Measurements from ENCODE around the gene EFHC1. TPM values are rescaled to one million over a fixed set of nuclear protein-coding genes. Genes with fewer than 3 reads are reported as not detected.

Gene EFHC1
- total and polyA plus RNA-seq, 2 donors (not counting 1 experiment from before 2014, with no cell fraction given), result 19.4 to 34.8 TPM

- Mint-ChIP-seq H3K27ac (no peak overlapping the region), H3K4me1 (peaks cover 21% of the 10 kb centered on the region), H3K4me3 (no peak overlapping the region), H3K9me3 (ENCODE audit: insufficient read depth) (no peaks in the 10 kb centered on the region), H3K27me3 (no peaks in the 10 kb centered on the region)
- no peak for ATAC-seq (ENCODE audit: low read depth)
- intact Hi-C loops (cut with micrococcal nuclease), result no loop called here
- no peak for TF ChIP-seq EZH2 (IDR thresholded peaks at IDR 0.05; ENCODE audit: borderline replicate concordance, insufficient read depth, low read depth, low read length, poor library complexity, severe bottlenecking)
- no peak for TF ChIP-seq CTCF (IDR thresholded peaks at IDR 0.05)
- Histone ChIP-seq H3K9ac (ENCODE audit: low read length) (no peak overlapping the region), H3K9me3 (ENCODE audit: control extremely low read depth in 1 of 3, control insufficient read depth in 2 of 3, insufficient read depth in 1 of 3, low read length in 2 of 3) (no peaks in the 10 kb centered on the region), H3K4me3 (ENCODE audit: control extremely low read depth in 1 of 5, extremely low read depth in 1 of 5, insufficient read depth in 1 of 5, low read depth in 2 of 5, low read length in 4 of 5) (no peak overlapping the region), H3K4me1 (ENCODE audit: control insufficient read depth in 2 of 2, insufficient read depth in 2 of 2, low read length in 2 of 2) (peaks cover 8 to 16% of the 10 kb centered on the region in 2 donors), H3K4me2 (replicated peaks; ENCODE audit: low read depth, low read length, poor library complexity, severe bottlenecking) (no peak overlapping the region), H3K27ac (ENCODE audit: low read length in 2 of 2) (no peak overlapping the region), H2AFZ (ENCODE audit: insufficient read depth, low read depth, low read length, poor library complexity, severe bottlenecking) (no peak overlapping the region), H3K79me2 (ENCODE audit: control insufficient read depth, insufficient read depth, low read length) (peaks cover 3% of the 10 kb centered on the region), H3K36me3 (replicated peaks in 1 of 2; ENCODE audit: control extremely low read depth in 1 of 2, control insufficient read depth in 1 of 2, extremely low read depth in 1 of 2, insufficient read depth in 2 of 2, low read length in 1 of 2) (peaks cover 0 to 4% of the 10 kb centered on the region in 2 experiments), H3K27me3 (replicated peaks in 1 of 4; ENCODE audit: control extremely low read depth in 1 of 4, control insufficient read depth in 3 of 4, insufficient read depth in 4 of 4, low read length in 3 of 4) (no peaks in the 10 kb centered on the region), H4K20me1 (ENCODE audit: control insufficient read depth, insufficient read depth, low read length, poor library complexity, severe bottlenecking) (peaks cover 4% of the 10 kb centered on the region)
- POLR2A ChIA-PET, result no interaction called here
- no peak for DNase-seq
- 100% methylated on average over 4 of the region's 6 CpGs for WGBS (ENCODE audit: insufficient coverage)
- CTCF ChIA-PET, result no interaction called here
These were observed 119.5 kb downstream of the EFHC1 start for GRCh38 chr6:52539607-52540006.

- intact Hi-C loops (cut with micrococcal nuclease), result no loop called here
- peaks cover 0 to 4% of the 10 kb centered on the region in 2 experiments for H3K36me3 ChIP-seq (replicated peaks in 1 of 2; ENCODE audit: control extremely low read depth in 1 of 2, control insufficient read depth in 1 of 2, extremely low read depth in 1 of 2, insufficient read depth in 2 of 2, low read length in 1 of 2)
- H3K27ac ChIP-seq (ENCODE audit: low read length in 2 of 2), result no peak overlapping the region
- peaks cover 6% of the 10 kb centered on the region for H4K20me1 ChIP-seq (ENCODE audit: control insufficient read depth, insufficient read depth, low read length, poor library complexity, severe bottlenecking)
- no peak overlapping the region for H3K4me3 ChIP-seq (ENCODE audit: control extremely low read depth in 1 of 5, extremely low read depth in 1 of 5, insufficient read depth in 1 of 5, low read depth in 2 of 5, low read length in 4 of 5)
- no peak for ATAC-seq (ENCODE audit: low read depth)
- Mint-ChIP-seq H3K27ac (no peak overlapping the region), H3K27me3 (no peaks in the 10 kb centered on the region), H3K9me3 (ENCODE audit: insufficient read depth) (no peaks in the 10 kb centered on the region), H3K4me1 (peaks cover 23% of the 10 kb centered on the region), H3K4me3 (no peak overlapping the region)
- no peak overlapping the region for H3K4me2 ChIP-seq (replicated peaks; ENCODE audit: low read depth, low read length, poor library complexity, severe bottlenecking)
- POLR2A ChIA-PET, result no interaction called here
- DNase-seq, result no peak
- no peak overlapping the region for H2AFZ ChIP-seq (ENCODE audit: insufficient read depth, low read depth, low read length, poor library complexity, severe bottlenecking)
- no peaks in the 10 kb centered on the region for H3K27me3 ChIP-seq (replicated peaks in 1 of 4; ENCODE audit: control extremely low read depth in 1 of 4, control insufficient read depth in 3 of 4, insufficient read depth in 4 of 4, low read length in 3 of 4)
- CTCF ChIA-PET, result no interaction called here
- no peaks in the 10 kb centered on the region for H3K9me3 ChIP-seq (ENCODE audit: control extremely low read depth in 1 of 3, control insufficient read depth in 2 of 3, insufficient read depth in 1 of 3, low read length in 2 of 3)
- TF ChIP-seq EZH2 (IDR thresholded peaks at IDR 0.05; ENCODE audit: borderline replicate concordance, insufficient read depth, low read depth, low read length, poor library complexity, severe bottlenecking) (no peak), CTCF (IDR thresholded peaks at IDR 0.05) (no peak)
- peaks cover 7% of the 10 kb centered on the region for H3K79me2 ChIP-seq (ENCODE audit: control insufficient read depth, insufficient read depth, low read length)
- 83% methylated on average over 1 of the region's 3 CpGs for whole genome bisulfite sequencing (ENCODE audit: insufficient coverage)
- H3K4me1 ChIP-seq (ENCODE audit: control insufficient read depth in 2 of 2, insufficient read depth in 2 of 2, low read length in 2 of 2), result peaks cover 8 to 16% of the 10 kb centered on the region in 2 donors
- no peak overlapping the region for H3K9ac ChIP-seq (ENCODE audit: low read length)
These were observed 120.3 kb downstream of the EFHC1 start for GRCh38 chr6:52540286-52540902.

All from B cell (primary cell).